ENCODE results near the gene PGM2. TPM values are rescaled to one million over a fixed set of nuclear protein-coding genes. Genes with fewer than 3 reads are reported as not detected.
A peak's percentile ranks its signal among the peaks of the same experiment; 100 is the strongest.

The PGM2 gene
- polyA plus RNA-seq, 3 donors from 2014 or later: 26.6 to 31.0 (median 30.1) TPM

DNA sequence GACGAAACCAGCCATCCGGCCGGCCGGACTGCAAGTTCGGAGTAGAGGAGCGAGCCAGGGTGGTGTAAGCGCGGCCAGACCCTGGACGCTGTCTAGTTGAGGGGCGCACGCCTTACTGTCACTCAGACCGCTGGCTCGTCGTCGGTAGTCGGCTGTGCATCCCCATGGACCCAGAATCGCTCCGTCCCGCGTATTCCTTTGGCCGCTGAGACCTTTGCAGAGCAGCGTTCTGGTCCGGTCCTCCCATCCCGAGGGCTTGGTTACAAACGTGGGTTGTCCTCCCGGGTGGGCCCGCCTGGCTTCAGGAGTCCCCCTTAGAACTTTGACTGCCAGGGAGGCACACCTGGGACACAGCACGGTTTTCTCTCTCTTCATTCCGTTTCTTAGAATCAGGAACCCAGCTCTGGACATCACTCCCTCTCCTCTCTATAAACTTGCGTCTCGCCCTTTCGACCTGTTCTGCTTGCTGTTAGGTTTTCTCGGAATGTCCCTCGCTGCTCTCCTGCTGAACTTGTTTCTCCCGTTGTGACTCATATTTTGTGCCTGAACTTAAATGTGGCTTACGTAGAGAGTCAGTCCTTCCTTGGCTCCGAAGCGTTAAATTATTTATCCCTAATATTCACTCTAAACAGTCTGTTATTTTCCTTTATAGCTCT is 672 bp downstream of the PGM2 start:
- Mint-ChIP-seq H3K36me3 (peaks cover 13 to 25% (median 22%) of the 10 kb centered on the region in 3 donors), H3K27ac (peak overlapping the region; percentile 62 to 97 (median 86)), H3K27me3 (ENCODE audit: low read depth in 3 of 3) (peaks cover 0 to 7% (median 5%) of the 10 kb centered on the region in 3 donors), H3K9me3 (no peaks in the 10 kb centered on the region), H3K4me1 (peaks cover 44 to 65% of the 10 kb centered on the region in 2 donors), H3K4me3 (peak overlapping the region; percentile 92 to 99 (median 93))
- DNase-seq: no peak

DNA sequence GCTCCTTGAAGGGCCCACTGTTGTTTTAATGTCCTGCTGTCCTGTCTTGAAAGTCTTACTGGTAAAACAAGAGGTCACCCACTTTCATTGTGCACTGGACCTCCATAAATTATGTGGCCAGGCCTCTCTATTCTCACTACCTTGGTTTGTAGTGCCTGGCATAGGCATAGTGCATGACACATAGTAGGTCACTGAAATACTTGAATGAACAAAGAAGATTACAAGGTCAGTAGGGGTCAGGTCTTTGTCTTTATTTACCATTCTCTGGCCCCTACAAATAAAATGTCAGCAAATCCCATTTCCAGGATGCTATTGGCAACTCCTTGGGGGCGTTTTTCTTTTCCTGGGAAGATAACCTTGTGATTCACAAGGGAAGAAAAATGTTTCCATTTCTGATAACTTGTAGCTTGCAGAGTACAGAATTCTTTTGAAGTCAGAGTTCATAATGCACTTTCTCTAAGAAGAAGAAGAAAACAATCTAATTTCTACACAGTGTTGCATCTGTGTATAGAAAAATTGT is 1.4 kb downstream of the PGM2 start:
- H3K27ac Mint-ChIP-seq: peak overlapping the region in 4 of 6 donors; percentile 79 to 97 (median 92)
- no peak for DNase-seq
- H3K4me1 Mint-ChIP-seq: peaks cover 43 to 67% of the 10 kb centered on the region in 2 donors
- H3K4me3 Mint-ChIP-seq: peak overlapping the region; percentile 92 to 99 (median 93)
- no peaks in the 10 kb centered on the region for H3K9me3 Mint-ChIP-seq
- H3K27me3 Mint-ChIP-seq (ENCODE audit: low read depth in 3 of 3): peaks cover 0 to 7% (median 3%) of the 10 kb centered on the region in 3 donors
- peaks cover 13 to 32% (median 23%) of the 10 kb centered on the region in 3 donors for H3K36me3 Mint-ChIP-seq

DNA sequence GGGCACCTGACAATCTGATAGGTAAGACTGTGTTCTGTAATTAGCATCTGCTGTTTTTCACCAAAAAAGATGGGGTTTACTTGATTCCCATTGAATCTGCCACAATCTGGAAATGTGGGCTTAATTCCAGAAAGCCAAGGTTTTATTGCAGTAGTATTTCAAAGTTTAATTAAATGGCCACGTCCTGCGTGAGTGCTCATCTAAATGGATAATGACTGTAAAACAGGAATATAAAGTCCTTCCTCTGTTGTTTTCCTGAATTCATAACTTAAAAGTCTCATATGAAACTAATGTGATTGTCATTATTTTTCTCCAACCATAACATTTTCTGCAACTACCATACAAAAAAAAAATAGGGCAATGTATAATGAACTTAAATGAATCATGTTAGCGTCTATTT is 2.4 kb downstream of the PGM2 start:
- Mint-ChIP-seq H3K27me3 (ENCODE audit: low read depth in 3 of 3) (peaks cover 0 to 7% (median 4%) of the 10 kb centered on the region in 3 donors), H3K4me1 (peaks cover 39 to 67% of the 10 kb centered on the region in 2 donors), H3K4me3 (peak overlapping the region in 4 of 5 donors; percentile 9 to 99 (median 68)), H3K27ac (peak overlapping the region in 1 of 6 donors; percentile 54), H3K36me3 (peaks cover 13 to 33% (median 23%) of the 10 kb centered on the region in 3 donors), H3K9me3 (no peaks in the 10 kb centered on the region)
- DNase-seq: no peak

- Mint-ChIP-seq H3K4me1 (peaks cover 33 to 64% of the 10 kb centered on the region in 2 donors), H3K27me3 (ENCODE audit: low read depth in 3 of 3) (peaks cover 0 to 7% (median 2%) of the 10 kb centered on the region in 3 donors), H3K4me3 (no peak overlapping the region), H3K9me3 (no peaks in the 10 kb centered on the region), H3K36me3 (peaks cover 22 to 47% (median 33%) of the 10 kb centered on the region in 3 donors), H3K27ac (no peak overlapping the region)
- DNase-seq: no peak
These were observed 4.2 kb downstream of the PGM2 start for GRCh38 chr4:37830640-37831039.

- Mint-ChIP-seq H3K9me3 (no peaks in the 10 kb centered on the region), H3K4me1 (peaks cover 27 to 57% of the 10 kb centered on the region in 2 donors), H3K27ac (no peak overlapping the region), H3K27me3 (ENCODE audit: low read depth in 3 of 3) (peaks cover 0 to 5% (median 2%) of the 10 kb centered on the region in 3 donors), H3K4me3 (no peak overlapping the region), H3K36me3 (peaks cover 34 to 63% (median 36%) of the 10 kb centered on the region in 3 donors)
- DNase-seq: no peak
These were observed 8.5 kb downstream of the PGM2 start for GRCh38 chr4:37835031-37835430.

DNA sequence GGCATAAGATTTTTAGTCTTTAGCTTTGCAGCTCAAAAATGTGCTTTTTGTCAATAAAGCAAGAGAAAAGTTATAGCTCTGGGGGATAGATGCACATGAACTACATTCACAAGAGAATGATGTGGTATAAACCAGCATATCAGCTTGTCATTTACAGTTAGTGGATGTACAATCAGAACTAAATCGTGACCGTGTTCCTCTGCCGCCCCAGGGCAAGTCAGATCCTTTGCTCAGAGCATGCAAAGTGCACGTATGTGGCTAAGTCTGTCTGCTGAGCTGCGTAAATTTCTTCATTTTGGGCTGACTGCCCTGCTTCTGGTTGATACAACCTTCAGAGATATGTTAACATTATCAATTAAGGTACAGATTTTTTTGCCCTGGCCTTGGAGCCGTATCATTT is 9.3 kb downstream of the PGM2 start:
- Mint-ChIP-seq H3K36me3 (peaks cover 28 to 63% (median 28%) of the 10 kb centered on the region in 3 donors), H3K4me1 (peaks cover 27 to 50% of the 10 kb centered on the region in 2 donors), H3K9me3 (no peaks in the 10 kb centered on the region), H3K27ac (no peak overlapping the region), H3K27me3 (ENCODE audit: low read depth in 3 of 3) (peaks cover 0 to 5% (median 2%) of the 10 kb centered on the region in 3 donors), H3K4me3 (no peak overlapping the region)
- DNase-seq: no peak

- Mint-ChIP-seq H3K4me3 (no peak overlapping the region), H3K4me1 (peaks cover 27 to 48% of the 10 kb centered on the region in 2 donors), H3K9me3 (no peaks in the 10 kb centered on the region), H3K27me3 (ENCODE audit: low read depth in 3 of 3) (peaks cover 0 to 5% (median 2%) of the 10 kb centered on the region in 3 donors), H3K27ac (peak overlapping the region in 2 of 6 donors; percentile 2 to 68), H3K36me3 (peaks cover 26 to 64% (median 27%) of the 10 kb centered on the region in 3 donors)
- DNase-seq: no peak
These were observed 9.8 kb downstream of the PGM2 start for GRCh38 chr4:37836274-37836673.

GRCh38 chr4:37836838-37837440 is 10.5 kb downstream of the PGM2 start:
- Mint-ChIP-seq H3K36me3 (peaks cover 21 to 64% (median 23%) of the 10 kb centered on the region in 3 donors), H3K27ac (peak overlapping the region; percentile 51 to 75 (median 60)), H3K4me3 (peak overlapping the region in 3 of 5 donors; percentile 33 to 63 (median 37)), H3K9me3 (no peaks in the 10 kb centered on the region), H3K4me1 (peaks cover 27 to 46% of the 10 kb centered on the region in 2 donors), H3K27me3 (ENCODE audit: low read depth in 3 of 3) (peaks cover 0 to 5% (median 2%) of the 10 kb centered on the region in 3 donors)
- DNase-seq: no peak

- Mint-ChIP-seq H3K36me3 (peaks cover 17 to 59% (median 20%) of the 10 kb centered on the region in 3 donors), H3K27ac (peak overlapping the region; percentile 27 to 75 (median 58)), H3K9me3 (no peaks in the 10 kb centered on the region), H3K4me1 (peaks cover 25 to 41% of the 10 kb centered on the region in 2 donors), H3K27me3 (ENCODE audit: low read depth in 3 of 3) (peaks cover 0 to 5% (median 2%) of the 10 kb centered on the region in 3 donors), H3K4me3 (peak overlapping the region in 4 of 5 donors; percentile 3 to 63 (median 35))
- no peak for DNase-seq
These were observed 11.0 kb downstream of the PGM2 start for GRCh38 chr4:37837446-37837845.

DNA sequence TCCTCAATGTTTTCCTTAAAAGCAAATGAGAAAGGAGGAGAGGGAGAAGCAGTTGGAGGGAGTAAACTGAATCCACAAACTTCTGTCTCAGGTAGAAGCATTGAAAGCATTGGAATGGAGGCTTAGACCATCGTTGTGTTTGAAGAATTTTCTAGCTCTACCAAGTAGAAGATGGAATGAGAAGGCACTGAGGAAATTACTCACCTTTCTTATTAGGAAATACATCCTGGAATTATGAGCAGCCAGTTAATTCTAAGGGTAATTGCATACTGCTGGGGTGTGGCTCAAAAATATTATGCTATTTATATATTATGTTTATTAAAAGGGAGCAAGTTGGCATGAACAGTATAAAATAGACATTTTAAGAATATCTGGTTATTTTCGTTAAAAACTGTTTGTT is 12.9 kb downstream of the PGM2 start:
- no peak overlapping the region for H3K4me3 Mint-ChIP-seq
- no peak overlapping the region for H3K27ac Mint-ChIP-seq
- H3K9me3 Mint-ChIP-seq: no peaks in the 10 kb centered on the region
- H3K4me1 Mint-ChIP-seq: peaks cover 25 to 39% of the 10 kb centered on the region in 2 donors
- H3K36me3 Mint-ChIP-seq: peaks cover 25 to 56% (median 26%) of the 10 kb centered on the region in 3 donors
- H3K27me3 Mint-ChIP-seq (ENCODE audit: low read depth in 3 of 3): peaks cover 0 to 3% (median 2%) of the 10 kb centered on the region in 3 donors
- no peak for DNase-seq

GRCh38 chr4:37844204-37844603 is 17.7 kb downstream of the PGM2 start:
- DNase-seq: no peak
- Mint-ChIP-seq H3K27ac (no peak overlapping the region), H3K4me1 (peaks cover 0 to 4% of the 10 kb centered on the region in 2 donors), H3K36me3 (peaks cover 26 to 63% (median 32%) of the 10 kb centered on the region in 3 donors), H3K4me3 (no peak overlapping the region), H3K27me3 (ENCODE audit: low read depth in 3 of 3) (no peaks in the 10 kb centered on the region), H3K9me3 (no peaks in the 10 kb centered on the region)

DNA sequence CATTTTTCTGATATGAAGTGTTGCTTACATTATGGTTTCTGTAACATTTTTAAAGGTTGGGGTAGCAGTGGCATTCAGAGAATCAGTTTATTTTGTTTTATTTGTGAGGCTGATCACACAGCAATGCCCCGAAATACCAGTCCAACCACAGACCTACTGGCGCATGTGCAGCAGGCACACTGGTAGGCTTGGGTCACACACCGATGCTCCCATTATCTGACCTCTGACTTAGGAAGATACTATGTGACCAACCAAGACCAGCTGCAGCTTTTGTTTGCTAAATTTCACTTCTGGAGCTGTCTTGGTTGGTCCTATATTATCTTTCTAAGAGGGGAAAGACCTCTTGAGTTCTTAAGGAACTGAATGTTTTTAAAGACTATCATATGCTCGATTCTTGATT is 18.7 kb downstream of the PGM2 start:
- H3K36me3 Mint-ChIP-seq: peaks cover 26 to 64% (median 32%) of the 10 kb centered on the region in 3 donors
- no peaks in the 10 kb centered on the region for H3K9me3 Mint-ChIP-seq
- no peak overlapping the region for H3K4me3 Mint-ChIP-seq
- H3K27me3 Mint-ChIP-seq (ENCODE audit: low read depth in 3 of 3): no peaks in the 10 kb centered on the region
- no peak overlapping the region for H3K27ac Mint-ChIP-seq
- DNase-seq: no peak
- H3K4me1 Mint-ChIP-seq: peaks cover 0 to 4% of the 10 kb centered on the region in 2 donors

DNA sequence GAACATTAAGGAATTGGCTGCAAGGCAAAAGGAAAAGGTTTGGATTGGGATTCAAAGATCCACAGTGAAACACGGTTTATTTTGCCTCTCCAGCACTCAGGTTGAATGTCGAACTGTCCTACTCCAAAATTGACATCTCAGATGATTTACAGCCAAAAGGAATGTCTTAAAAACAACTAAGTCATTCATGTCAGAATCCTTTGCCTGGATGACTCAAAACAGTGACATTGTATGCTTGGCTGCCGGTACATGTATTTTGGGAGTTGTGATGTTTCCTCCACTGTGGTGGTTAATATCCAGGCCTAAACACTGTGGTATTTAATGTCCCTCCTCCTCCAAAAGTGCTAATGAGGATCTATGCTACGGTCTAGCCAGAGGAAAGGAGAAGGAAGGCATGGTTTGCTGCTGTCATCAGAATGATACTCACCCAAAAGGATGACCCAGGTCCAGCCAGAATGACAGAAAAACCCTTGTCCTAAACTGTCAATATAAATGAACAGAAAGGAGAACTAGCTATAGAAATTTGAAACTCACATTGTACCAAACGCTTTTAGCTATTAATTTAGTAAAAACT is 20.9 kb downstream of the PGM2 start:
- Mint-ChIP-seq H3K4me1 (no peaks in the 10 kb centered on the region), H3K9me3 (no peaks in the 10 kb centered on the region), H3K27ac (no peak overlapping the region), H3K27me3 (ENCODE audit: low read depth in 3 of 3) (no peaks in the 10 kb centered on the region), H3K36me3 (peaks cover 29 to 58% (median 39%) of the 10 kb centered on the region in 3 donors), H3K4me3 (no peak overlapping the region)
- no peak for DNase-seq
